ENCODE results near the gene MCM7. TPM values are rescaled to one million over a fixed set of nuclear protein-coding genes. Genes with fewer than 3 reads are reported as not detected.
"Not testable (repeated sequence)": the region's sequence is repeated elsewhere in the genome, so short reads cannot be mapped to it uniquely, and the experiment has no call there.

The MCM7 gene
- total RNA-seq = 100 to 1,000 TPM in 1 of 2 donors, 10 to 100 TPM in 1; 68.1 to 241 TPM

DNA sequence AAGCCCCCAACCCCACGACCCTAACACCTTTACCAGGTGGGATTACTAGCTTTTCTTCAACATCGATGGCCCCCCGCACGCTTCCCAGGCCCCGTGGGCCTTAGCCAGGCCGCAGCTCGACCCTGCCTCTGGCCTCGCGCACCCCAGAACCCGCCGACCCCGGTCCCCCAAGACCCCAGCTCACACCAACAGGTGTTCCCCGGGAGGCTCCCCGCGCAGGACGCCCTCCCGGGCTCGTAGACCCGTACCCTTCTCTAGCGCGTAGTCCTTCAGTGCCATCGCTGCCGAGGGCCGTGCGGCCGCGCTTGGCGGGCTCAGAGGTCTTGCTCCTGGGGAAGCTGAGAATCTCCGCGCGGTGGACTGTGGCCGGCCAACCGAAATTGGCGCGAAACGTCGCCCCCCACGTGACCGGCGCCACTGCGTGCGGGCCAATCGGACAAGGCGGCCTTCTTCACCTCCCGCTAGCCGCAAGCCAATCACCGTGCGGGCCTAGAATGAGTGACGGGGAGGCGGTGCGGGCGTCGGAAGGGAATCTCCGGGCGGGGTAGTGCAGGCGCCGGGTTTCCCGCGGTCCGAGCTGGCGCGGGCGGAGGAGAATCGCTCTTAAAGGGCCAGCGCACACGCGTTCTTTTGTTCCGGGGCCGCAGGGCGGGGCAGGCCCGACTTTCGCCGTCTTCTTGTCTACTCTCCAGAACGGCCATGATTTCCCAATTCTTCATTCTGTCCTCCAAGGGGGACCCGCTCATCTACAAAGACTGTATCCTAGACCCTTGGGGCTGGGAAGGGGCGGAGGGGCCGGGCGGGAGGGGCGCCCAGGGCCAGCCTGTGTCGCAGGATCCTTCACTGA is at the start of gene MCM7, which contains the start of gene AP4M1:
TSS of gene MCM7 (minus strand) at position 382 of the 847 bp plus-strand sequence. CDS start at position 279, 103 bp downstream.
TSS of gene AP4M1 (plus strand) at position 628 of the 847 bp plus-strand sequence. CDS start at position 700, 72 bp downstream.
- Histone ChIP-seq H3K27me3 (no peaks in the 10 kb centered on the region), H3K27ac (peak within 1 kb of the TSS; percentile 95), H3K9ac (ENCODE audit: low read depth in 2 of 2, low read length in 2 of 2) (peak within 1 kb of the TSS; percentile 72 to 91), H3K4me1 (peaks cover 5% of the 10 kb centered on the region), H3K9me3 (no peaks in the 10 kb centered on the region), H3K36me3 (peaks cover 11% of the 10 kb centered on the region), H3K4me3 (peak within 1 kb of the TSS; percentile 95)
- peak; percentile 99 for DNase-seq
- intact Hi-C loops (cut with DNase I) = no loop called here
- TF ChIP-seq, protein P1, sequence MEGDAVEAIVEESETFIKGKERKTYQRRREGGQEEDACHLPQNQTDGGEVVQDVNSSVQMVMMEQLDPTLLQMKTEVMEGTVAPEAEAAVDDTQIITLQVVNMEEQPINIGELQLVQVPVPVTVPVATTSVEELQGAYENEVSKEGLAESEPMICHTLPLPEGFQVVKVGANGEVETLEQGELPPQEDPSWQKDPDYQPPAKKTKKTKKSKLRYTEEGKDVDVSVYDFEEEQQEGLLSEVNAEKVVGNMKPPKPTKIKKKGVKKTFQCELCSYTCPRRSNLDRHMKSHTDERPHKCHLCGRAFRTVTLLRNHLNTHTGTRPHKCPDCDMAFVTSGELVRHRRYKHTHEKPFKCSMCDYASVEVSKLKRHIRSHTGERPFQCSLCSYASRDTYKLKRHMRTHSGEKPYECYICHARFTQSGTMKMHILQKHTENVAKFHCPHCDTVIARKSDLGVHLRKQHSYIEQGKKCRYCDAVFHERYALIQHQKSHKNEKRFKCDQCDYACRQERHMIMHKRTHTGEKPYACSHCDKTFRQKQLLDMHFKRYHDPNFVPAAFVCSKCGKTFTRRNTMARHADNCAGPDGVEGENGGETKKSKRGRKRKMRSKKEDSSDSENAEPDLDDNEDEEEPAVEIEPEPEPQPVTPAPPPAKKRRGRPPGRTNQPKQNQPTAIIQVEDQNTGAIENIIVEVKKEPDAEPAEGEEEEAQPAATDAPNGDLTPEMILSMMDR (IDR thresholded peaks at IDR 0.05) = no peak

DNA sequence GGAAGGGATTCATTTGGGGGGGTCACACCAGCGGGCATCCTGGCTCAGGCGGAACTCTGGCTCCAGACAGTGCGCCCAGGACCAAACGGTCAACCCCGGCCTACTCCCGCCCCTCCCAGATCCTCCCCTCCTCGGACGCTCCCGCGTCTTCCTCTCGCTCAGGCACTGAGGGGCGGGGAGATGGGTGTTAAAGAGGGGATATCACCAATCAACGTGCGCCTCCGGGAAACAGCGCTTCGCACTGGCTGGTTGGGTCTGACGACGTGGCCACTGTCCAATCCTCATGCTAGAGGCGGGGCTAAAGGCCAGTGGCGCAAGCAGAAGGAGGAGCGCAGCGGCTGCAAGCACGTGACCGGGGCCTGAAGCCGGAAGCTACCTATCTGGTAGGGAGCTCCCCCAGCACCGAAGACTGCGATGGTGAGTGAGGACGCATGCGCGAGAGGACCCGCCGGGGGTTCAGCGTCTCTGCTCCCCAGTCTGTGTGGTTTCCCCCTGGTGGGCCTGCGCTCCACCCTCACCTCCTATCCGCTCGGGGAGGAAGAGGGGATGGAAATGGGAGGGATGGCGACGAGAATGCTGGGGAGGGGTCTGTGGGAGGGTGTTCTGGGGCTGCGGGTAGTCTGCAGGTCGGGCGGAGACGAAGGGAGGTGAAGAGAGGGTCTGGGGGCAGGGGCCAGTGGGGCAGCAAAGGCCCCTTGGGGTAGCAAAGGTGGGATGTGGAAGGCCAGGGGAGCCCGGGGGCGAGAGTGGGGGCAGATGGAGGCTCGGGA is 47.5 kb upstream of the MCM7 start, which contains the start of gene LAMTOR4:
TSS of gene LAMTOR4 (plus strand) at position 360 of the 770 bp plus-strand sequence. CDS start at position 415, 55 bp downstream.
- intact Hi-C loops (cut with DNase I) = no loop called here
- H3K4me3 ChIP-seq = peak within 1 kb of the TSS; percentile 67
- H3K27ac ChIP-seq = peak within 1 kb of the TSS; percentile 56
- no peaks in the 10 kb centered on the region for H3K36me3 ChIP-seq
- TF ChIP-seq, protein P1 (IDR thresholded peaks at IDR 0.05) = no peak
- peak within 1 kb of the TSS; percentile 99 for H3K9ac ChIP-seq (ENCODE audit: low read depth in 2 of 2, low read length in 2 of 2)
- no peaks in the 10 kb centered on the region for H3K27me3 ChIP-seq
- peaks cover 8% of the 10 kb centered on the region for H3K4me1 ChIP-seq
- no peaks in the 10 kb centered on the region for H3K9me3 ChIP-seq
- peak; percentile 99 for DNase-seq

- intact Hi-C loops (cut with DNase I) = no loop called here
- no peak for DNase-seq
Measured at GRCh38 chr7:100148225-100148558, 47.0 kb upstream of the MCM7 start.

DNA sequence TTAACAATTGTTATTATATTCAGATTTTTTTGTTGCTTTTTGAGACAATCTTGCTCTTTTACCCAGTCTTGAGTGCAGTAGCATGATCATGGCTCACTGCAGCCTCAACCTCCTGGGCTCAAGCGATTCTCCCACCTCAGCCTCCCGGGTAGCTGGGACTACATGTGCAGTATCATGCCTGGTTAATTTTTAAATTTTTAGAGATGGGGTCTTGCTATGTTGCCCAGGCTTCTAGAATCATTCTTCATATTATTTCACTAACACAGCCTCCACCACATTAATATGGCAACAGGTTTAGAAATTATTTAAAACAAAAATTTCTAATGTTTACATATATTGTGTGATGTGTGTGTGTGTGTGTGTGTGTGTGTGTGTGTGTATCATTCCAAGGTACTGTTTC is 46.1 kb upstream of the MCM7 start:
- Histone ChIP-seq H3K4me1 (no peaks in the 10 kb centered on the region), H3K36me3 (no peaks in the 10 kb centered on the region), H3K4me3 (no peak overlapping the region), H3K9ac (ENCODE audit: low read depth in 2 of 2, low read length in 2 of 2) (no peak overlapping the region), H3K9me3 (no peaks in the 10 kb centered on the region), H3K27ac (no peak overlapping the region), H3K27me3 (no peaks in the 10 kb centered on the region)
- TF ChIP-seq, protein P1 (IDR thresholded peaks at IDR 0.05) = no peak
- intact Hi-C loops (cut with DNase I) = no loop called here
- DNase-seq = no peak

More at GRCh38 chr7:100148225-100148558, 47.0 kb upstream of the MCM7 start:
- H3K9ac ChIP-seq (ENCODE audit: low read depth in 2 of 2, low read length in 2 of 2) = peak overlapping the region; percentile 63 to 99
- H3K36me3 ChIP-seq = no peaks in the 10 kb centered on the region
- peaks cover 4% of the 10 kb centered on the region for H3K4me1 ChIP-seq
- H3K4me3 ChIP-seq = peak overlapping the region; percentile 67
- H3K9me3 ChIP-seq = no peaks in the 10 kb centered on the region
- no peaks in the 10 kb centered on the region for H3K27me3 ChIP-seq
- peak overlapping the region; percentile 56 for H3K27ac ChIP-seq
- TF ChIP-seq, protein P1 (IDR thresholded peaks at IDR 0.05) = no peak

- intact Hi-C loops (cut with DNase I); H3K4me1 ChIP-seq; H3K9ac ChIP-seq (ENCODE audit: low read depth in 2 of 2, low read length in 2 of 2); H3K27me3 ChIP-seq; DNase-seq; H3K4me3 ChIP-seq; H3K9me3 ChIP-seq; H3K27ac ChIP-seq; H3K36me3 ChIP-seq: not testable (repeated sequence)
Measured at GRCh38 chr7:100146350-100146749, 45.2 kb upstream of the MCM7 start.

Measured in colonic mucosa (tissue), 4 donors.